ENCODE results near the gene SLC5A10. TPM values are rescaled to one million over a fixed set of nuclear protein-coding genes. Genes with fewer than 3 reads are reported as not detected.

The SLC5A10 gene
- total RNA-seq, 1 donor = not detected

DNA sequence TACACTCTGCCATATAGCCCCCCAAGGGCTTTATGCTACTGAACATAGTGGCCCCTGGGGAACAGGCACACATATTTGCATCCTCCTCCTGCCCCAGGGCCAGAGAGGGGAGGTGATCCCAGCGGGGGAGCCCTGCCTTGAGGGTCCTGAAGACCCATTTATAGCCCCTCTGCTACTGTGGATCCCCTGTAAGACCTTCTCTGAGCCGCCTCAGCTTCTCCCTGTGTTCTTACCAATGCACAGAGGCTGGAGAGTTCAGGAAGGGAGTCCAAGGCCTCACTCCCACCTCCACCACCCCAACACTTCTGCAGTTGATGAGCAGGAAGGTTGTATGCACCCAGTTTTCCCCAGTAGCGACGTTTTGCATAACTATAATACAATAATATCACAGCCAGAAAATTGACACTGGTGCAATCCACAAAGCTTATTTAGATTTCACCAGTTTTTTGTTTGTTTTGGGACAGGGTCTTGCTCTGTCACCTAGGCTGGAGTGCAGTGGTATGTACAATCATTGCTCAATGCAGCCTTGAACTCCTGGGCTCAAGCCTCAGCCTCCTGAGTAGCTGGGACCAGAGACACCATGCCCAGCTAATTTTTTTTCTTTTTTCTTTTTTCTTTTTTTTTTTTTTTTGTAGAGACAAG, 53.9 kb downstream of the SLC5A10 start:
- H3K4me3 ChIP-seq (ENCODE audit: low read depth, low read length) = no peak overlapping the region
- DNase-seq (ENCODE audit: low read depth) = no peak
- TF ChIP-seq, protein P1, sequence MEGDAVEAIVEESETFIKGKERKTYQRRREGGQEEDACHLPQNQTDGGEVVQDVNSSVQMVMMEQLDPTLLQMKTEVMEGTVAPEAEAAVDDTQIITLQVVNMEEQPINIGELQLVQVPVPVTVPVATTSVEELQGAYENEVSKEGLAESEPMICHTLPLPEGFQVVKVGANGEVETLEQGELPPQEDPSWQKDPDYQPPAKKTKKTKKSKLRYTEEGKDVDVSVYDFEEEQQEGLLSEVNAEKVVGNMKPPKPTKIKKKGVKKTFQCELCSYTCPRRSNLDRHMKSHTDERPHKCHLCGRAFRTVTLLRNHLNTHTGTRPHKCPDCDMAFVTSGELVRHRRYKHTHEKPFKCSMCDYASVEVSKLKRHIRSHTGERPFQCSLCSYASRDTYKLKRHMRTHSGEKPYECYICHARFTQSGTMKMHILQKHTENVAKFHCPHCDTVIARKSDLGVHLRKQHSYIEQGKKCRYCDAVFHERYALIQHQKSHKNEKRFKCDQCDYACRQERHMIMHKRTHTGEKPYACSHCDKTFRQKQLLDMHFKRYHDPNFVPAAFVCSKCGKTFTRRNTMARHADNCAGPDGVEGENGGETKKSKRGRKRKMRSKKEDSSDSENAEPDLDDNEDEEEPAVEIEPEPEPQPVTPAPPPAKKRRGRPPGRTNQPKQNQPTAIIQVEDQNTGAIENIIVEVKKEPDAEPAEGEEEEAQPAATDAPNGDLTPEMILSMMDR (IDR thresholded peaks at IDR 0.05; ENCODE audit: insufficient read depth, low read depth, low read length) = no peak

DNA sequence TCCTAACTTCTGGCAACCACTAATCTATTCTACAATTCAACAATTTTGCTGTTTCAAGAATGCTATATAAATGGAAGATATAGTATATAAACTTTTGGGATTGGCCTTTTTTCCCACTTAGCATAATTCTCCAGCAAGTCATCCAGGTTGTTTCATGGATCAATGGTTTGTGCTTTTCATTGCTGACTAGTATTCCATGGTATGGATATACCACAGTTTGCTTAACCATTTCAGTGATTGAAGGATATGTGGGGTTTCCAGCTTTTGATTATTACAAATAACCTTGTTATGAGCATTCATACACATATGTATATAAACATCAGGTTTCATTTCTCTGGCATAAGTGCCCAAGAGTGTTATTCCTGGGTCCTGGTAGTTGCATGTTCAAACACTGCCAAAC, 54.7 kb downstream of the SLC5A10 start:
- H3K4me3 ChIP-seq (ENCODE audit: low read depth, low read length) = no peak overlapping the region
- no peak for DNase-seq (ENCODE audit: low read depth)

DNA sequence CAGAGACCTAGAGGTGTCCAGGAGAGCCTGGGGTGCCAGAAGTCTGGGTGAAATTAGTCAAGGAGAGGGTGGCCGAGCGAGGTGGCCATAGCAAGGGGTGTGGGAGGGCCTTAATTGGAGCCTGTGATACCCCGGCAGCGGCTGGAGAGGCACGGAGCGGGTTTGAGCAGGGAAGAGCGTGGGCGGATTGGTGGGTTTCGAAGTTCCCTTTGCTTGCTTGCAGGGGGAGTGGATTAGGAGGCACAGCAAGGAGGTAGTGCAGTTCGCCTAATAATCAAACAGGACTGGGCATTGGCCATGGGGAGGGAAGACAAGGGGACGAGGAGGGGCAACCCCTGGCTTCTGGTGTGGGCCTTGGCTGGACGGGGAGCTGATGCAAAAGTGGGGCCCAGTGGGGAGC, 58.0 kb downstream of the SLC5A10 start:
- no peak for DNase-seq (ENCODE audit: low read depth)
- TF ChIP-seq, protein P1 (IDR thresholded peaks at IDR 0.05; ENCODE audit: insufficient read depth, low read depth, low read length) = no peak

More for the DNA sequence above, 54.7 kb downstream of the SLC5A10 start:
- TF ChIP-seq, protein P1 (IDR thresholded peaks at IDR 0.05; ENCODE audit: insufficient read depth, low read depth, low read length) = no peak

DNA sequence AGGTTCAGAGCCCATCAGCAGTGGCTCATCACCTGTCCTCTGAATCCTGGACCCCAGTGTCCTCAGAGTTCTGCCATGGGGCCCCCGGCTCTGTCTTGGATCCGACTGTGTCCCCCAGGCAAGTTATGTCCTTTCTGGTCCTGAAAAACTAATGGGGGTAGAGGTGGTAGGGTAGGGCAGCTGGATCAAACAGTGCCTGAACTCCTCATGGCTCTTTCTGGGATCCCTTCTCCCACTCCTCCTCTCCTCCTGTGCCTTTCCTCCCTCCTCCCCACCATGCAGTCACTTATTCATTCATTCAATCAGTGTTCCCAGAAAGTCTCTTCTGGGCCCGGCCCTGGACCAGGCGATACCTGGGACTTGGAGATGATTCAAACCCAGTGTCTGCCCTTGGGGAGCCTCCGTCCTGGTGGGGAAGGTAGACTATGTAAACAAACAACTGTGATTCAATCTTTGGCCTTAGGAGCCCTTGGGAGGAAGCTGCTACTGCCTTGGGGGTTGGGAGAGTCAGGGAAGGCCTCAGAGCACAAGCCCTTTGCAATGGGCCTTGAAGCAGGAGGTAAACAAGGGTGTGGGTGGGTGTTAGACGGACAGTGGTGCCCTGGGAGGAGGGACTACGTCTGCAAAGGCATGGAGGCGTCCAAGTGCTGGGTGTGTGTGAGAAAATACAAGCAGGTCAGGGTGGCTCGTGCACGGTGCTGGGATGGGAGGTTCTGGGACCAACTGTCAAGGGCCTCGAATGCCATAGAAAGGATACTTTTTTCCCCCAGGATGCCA, 59.0 kb downstream of the SLC5A10 start:
- TF ChIP-seq, protein P1 (IDR thresholded peaks at IDR 0.05; ENCODE audit: insufficient read depth, low read depth, low read length) = no peak
- no peak overlapping the region for H3K4me3 ChIP-seq (ENCODE audit: low read depth, low read length)
- no peak for DNase-seq (ENCODE audit: low read depth)

More for the DNA sequence above, 58.0 kb downstream of the SLC5A10 start:
- H3K4me3 ChIP-seq (ENCODE audit: low read depth, low read length) = no peak overlapping the region

DNA sequence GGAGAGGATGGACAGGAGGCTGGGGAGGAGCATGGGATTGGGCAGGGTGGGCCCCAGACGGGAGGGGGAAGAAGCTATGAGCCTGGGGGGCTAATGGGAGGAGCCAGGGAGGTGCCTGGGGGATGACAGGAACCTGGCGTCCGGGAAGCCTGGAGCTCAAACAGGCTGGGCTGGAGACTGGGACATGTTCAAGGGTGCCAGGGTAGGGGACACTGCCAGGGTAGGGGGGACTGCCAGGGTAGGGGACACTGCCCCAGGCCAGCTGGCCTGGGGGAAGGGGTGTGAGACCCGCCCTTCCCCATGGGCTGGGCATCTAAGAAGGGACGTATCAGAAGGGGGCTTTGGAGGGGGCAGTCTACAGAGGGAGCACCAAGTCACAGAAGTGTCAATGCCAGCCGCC, 59.6 kb downstream of the SLC5A10 start:
- DNase-seq (ENCODE audit: low read depth) = no peak
- H3K4me3 ChIP-seq (ENCODE audit: low read depth, low read length) = no peak overlapping the region
- TF ChIP-seq, protein P1 (IDR thresholded peaks at IDR 0.05; ENCODE audit: insufficient read depth, low read depth, low read length) = no peak

DNA sequence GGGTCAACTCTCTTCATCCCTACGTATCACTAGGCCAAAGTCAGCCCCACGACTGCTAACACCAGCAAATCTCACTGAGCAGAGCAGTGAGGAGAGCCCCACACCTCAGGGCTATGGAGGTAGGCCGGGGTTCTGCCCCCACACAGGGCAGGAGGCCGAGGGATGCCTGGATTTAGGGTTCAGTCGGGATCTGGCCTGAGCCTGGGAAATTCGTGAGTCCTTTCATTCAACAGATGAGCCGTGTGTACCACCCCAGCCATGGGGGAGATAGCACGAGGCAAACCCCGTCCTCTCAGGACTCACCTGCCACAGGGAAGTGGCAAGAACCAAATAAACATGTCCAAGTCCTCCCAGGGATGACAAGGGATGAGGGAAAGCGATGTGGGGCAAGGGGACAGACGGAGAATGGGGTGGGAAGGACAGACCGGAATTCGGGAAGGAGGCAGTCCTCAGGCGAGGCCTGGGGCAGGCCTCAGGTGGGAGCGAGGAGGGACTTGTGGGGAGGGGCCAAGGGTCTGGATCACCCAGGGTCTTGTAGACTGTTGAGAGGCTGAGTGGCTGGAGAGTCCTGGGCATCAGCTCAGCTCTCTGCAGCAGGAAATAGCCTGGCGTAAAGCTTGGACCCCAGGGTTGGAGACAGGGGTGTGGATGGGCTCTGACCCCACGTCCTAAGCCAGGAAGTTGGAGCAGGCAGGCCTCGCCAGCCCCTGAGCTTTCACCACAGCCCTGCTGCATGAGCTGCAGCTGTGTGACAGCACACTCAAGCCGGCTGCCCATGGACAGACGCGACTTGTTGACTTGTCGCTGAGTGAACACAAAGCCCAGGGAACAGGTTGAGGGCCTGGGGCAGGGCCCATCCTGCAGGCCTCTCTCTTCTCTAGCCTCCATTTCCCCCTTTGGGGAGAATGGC, 60.5 kb downstream of the SLC5A10 start:
- TF ChIP-seq, protein P1 (IDR thresholded peaks at IDR 0.05; ENCODE audit: insufficient read depth, low read depth, low read length) = no peak
- DNase-seq (ENCODE audit: low read depth) = no peak
- no peak overlapping the region for H3K4me3 ChIP-seq (ENCODE audit: low read depth, low read length)

Data from fibroblast of villous mesenchyme (primary cell).